NCI-H510A (cell line): Measurements from ENCODE around the gene RINL.

Experiments used
- DNase-seq: peaks from one replicate; lab custom pipeline; 2025; lab: John Stamatoyannopoulos, UW

The RINL gene, protein sequence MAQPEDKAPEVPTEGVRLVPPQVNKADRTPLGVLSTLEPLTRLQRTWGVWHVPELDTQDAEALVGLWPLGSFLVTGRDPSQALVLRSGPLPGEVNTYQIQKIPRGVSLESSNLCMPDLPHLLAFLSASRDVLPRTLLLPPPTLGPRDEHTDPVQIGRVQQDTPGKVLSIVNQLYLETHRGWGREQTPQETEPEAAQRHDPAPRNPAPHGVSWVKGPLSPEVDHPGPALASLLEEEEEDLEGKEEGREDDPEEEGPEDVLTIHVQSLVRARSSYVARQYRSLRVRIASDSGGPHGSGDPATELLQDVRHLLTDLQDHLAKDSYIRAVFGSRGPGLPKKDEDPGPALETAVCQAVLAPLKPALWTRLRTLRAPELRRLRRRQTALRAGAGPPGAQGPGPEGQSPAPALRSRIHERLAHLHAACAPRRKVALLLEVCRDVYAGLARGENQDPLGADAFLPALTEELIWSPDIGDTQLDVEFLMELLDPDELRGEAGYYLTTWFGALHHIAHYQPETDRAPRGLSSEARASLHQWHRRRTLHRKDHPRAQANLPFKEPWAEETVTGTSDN

DNA sequence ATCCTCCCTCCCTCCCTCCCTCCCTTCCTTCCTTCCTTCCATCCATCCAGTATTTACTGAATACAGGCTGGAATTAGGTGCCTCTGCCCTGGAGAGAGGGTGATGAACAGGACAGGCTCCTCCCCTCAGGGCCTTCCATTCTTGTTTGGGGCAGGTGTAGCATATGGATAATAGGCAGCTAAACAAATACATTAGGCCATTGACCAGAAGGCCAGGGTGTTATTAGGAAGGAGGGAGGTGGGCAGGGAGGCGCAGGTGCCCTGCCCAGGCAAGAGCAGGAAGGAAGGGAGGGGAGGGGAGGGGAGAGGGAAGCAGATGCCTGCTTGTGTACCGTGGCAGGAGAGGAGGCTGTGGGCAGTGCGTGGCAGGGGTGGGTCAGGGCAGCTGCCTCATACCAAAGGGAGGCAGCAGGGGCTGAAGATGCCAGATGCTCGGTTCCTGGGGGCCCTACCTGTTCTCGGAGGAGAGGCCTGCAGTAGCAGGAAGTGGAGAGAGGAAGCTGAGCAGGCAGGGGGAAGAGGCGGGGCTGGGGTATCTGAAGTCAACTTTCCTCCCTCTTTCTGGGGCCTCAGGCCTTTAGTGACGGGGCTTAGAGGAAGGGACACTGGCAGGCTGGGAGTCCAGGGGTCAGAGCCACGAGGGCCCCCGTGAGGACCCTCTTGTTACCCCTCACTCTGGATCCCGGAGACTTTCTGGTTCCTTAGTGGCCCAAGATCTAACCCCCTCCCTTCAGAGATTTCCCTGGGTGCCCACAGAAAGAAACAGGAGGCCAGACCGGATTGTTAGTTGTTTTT lies at the start of gene RINL:
Gene RINL (minus strand): TSS at position 495 of the 794 bp plus-strand sequence. CDS start 1,533 bp downstream, outside the sequence.
- DNase-seq, result peak; percentile 98

DNA sequence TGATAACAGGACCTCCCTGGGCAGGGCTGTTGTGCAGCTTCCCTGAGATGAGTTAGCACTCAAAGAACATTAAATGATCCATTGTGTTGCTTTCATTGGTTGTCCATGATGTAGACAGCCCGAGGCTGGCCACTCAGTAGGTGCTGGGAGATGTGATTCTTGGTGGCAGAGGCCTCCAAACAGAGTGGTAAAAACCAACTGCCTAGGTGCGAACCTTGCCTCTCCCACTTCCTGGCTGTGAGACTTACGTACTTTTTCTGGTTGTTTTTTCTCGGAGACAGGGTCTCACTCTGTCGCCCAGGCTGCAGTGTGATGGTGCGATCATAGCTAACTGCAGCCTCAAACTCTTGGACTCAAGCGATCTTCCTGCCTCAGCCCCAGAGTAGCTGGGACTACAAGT lies 46.3 kb upstream of the RINL start:
- DNase-seq, result no peak

DNA sequence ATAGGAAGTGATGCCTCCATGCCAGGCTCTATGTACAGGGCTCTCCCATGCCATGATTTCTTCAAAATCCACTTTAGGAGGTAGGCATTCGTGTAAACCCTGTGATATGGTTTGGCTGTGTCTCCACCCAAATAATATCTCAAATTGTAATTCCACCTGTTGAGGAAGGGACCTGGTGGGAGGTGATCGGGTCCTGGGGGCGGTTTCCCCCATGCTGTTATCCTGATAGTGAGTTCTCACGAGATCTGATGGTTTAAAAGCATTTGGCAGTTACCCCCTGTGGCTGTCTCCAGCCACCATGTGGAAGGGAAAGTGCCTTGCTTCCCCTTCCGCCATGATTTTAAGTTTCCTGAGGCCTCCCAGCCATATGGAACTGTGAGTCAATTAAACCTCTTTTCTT lies 44.4 kb upstream of the RINL start:
- DNase-seq, result no peak

DNA sequence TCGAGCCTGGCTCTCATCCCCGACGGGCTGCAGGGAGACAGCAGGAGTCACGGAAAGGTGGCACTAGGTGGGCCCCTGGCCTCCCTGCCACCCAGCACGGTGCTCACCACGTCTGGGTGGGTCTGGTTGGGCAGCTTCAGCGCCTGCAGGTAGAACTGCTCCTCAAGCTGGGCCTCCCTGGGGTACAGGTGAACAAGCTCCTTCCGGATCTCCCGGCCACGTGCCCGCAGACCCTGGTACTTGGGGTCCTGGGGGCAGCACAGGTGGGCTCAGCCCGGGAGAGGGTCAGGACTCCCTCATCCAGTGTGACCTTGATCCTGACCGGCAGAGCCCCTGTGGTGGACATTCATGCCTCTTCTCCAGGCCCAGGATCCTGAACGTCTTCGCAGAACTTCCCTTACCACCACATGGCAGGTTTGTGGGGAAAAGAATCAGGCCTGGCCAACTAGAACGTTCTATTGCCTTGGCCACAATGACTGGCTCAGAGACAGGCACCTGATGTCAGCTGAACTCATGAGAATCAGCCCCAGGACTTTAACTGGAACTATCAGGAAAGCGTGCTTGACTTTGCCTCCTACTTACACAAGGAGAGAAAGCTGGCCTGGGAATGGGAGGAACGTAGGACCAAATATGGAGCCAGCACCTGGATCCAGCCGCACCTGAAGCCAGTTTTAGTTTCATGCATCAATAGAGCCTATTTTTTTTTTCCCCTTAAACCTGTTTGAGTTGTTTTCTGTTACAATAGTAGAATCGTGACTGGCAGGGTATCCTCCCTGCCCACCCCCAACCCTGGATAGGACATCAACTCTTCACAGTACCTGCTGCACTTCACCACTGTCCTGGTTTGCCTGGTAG lies 43.6 kb upstream of the RINL start:
- DNase-seq, result no peak

DNA sequence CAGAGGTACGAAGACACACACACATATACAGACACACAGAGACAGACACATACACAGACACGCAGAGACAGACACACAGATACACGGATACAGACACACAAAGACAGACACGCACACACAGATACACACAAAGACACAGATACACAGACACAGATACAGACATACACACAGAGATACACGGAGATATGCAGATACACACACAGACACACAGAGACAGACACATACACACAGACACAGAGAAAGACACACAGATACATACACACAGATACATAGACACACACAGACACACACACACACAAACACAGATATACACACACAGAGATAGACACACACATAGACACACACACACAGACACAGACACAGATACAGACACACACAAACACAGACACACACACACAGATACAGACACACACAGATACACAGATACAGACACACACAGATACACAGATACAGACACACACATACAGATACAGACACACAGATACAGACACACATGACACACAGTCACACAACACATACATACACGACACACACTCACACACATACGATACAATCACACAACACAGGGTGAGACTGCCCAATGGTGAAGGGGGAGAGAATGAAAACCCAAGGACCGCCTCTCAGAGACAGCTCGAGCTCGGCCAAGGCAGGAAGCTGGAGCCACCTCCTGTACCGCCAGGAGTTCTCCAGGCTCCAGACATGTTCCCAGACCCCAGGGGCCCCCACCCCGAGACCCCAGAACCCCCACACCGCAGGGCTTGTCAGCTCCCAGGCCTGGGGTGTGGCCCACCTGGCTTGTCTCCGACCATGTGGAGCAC lies 42.7 kb upstream of the RINL start:
- DNase-seq, result no peak

DNA sequence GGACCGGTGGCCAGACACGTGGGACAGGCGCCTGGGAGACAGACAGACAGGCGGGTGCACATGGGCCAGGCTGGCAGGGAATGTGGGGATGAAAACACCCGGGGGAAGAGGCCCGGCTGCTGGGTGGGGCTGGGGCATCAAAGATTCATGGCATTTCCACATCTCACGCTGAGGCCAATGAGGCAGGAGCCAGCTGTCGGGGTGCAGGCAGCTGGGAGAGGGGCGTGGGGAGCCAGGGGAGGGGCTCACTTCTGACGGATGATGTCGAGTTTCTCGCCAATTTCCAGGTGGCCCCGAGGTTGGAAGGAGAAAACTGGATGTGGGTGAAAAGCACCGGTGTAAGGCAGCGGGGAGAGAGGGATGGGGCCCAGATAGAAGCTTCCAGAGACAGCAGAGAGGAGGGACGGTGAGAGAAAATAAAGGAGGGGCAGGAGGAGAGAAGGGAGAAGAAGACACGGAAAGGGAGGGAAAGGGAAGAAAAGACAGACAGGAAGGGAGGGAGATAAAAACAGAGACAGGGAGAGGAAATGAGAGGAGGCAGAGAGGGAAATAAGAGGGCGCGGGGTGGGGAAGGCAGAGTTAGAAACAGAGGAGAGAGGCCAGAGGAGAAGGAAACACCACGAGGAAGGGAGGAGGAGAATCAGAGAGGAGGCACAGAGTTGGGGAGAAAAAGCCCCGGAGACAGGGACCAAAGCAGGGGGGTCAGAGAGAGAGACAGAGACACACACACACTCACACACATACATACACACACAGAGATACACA lies 41.9 kb upstream of the RINL start:
- no peak for DNase-seq

DNA sequence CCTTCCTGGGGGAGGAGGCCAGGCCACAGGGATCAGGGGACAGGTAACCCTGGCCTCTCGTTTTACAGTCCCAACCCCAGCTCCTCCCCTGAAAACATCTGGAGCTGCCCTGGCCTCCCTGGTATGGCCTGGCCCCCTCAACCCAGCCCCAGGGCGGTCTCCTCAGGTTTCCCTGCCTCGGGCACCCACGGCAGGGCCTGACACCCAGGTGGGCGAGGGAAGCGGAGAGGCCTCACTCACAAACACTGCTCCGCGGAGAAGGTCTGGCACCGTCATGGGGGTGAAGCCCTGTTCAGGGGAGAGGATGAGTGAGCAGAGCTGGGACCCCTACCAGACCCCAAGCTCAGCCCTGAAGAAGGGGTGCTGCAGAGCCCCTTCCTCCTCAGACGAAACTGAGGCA lies 40.5 kb upstream of the RINL start:
- DNase-seq, result no peak

DNA sequence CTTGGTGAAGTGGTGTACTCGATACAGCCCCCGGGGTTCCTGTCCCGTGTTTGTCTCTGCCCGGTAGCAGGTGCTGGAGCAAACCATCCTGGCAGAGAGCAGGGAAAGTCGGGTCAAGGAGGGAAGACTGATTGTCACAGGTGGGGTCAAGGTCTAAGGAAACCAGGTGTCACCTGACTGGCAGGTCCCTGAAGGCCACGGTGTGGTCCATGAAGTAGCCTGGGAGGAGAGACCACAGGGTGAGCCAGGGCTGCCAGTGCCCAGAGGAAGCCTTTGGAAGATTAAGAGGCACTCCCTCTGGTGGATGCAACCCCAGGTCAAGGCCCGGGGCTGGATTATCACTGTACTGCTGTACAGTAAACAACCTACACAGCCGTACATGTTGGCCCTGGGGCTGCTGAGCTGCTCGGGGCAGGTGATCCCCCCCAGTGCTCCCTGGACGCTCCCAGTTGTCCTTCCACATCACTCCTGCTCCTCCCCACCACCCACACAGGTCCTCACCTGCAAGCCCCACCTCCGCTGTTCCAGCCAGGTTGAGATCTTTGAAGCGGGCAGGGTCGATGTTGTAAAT lies 39.9 kb upstream of the RINL start:
- DNase-seq, result no peak

DNA sequence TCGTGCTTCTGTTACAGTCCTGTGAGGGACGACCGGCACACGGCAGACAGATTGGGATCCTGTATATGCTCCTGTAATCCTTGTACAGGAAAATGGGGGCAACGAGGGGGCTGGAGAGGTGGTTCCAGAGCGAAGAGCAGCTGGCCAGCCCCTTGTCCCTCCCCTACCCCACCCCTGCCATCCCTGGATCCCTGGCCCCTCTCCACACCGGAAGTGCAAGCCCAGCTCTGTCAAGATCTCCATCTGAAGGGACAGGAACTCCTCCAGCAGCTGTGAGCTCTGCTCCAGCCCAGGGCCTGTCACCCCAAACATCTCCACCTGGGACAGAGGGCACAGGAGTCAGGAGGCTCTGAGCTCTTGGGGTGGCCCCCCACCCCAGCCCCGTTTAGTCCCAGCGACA lies 39.4 kb upstream of the RINL start:
- no peak for DNase-seq

DNA sequence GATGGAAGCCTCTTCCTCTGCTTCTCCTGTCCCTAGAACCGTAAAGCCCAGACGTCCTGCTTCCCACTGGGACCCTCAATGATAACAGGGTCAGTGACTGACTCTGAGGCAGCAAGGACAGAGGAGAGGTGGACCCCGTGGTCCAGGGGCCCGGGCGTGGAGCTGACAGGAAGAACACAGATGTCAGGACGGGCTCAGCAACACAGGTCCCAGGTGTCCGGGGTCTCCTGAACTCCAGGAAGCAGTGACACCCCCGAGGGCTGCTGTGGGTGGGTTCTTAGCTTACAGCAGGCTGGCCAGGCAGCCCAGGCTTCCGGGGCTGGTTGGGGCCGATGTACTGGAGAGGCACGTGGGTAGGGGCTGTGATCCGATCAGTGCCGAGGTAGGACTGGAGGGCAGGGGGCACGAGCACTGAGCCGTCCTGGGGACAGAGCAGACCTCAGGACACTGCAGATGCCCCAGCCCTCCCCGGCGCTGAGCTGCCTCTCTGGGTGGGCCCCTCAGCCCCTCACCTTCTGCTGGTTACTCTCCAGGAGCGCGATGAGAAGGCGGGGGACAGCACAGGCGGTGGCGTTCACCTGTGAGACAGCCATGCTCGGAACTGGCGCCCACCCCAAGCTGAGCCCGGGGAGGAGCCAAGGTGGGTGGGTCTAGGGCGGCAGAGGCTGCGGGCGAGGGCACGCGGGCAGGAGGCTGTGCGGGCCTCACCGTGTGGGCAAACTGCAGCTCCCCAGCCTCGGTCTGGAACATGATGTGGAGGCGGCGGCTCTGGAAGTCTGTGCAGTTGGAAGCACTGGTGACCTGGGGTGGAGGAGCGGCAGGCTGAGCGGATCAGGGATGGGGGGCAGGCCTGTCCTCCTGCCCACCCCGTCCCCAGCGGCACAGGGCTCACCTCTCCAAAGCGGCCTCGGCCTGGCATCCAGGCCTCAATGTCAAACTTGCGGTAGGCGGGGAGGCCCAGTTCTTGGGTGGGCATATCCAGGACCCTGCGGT lies 37.5 kb upstream of the RINL start:
- no peak for DNase-seq

DNA sequence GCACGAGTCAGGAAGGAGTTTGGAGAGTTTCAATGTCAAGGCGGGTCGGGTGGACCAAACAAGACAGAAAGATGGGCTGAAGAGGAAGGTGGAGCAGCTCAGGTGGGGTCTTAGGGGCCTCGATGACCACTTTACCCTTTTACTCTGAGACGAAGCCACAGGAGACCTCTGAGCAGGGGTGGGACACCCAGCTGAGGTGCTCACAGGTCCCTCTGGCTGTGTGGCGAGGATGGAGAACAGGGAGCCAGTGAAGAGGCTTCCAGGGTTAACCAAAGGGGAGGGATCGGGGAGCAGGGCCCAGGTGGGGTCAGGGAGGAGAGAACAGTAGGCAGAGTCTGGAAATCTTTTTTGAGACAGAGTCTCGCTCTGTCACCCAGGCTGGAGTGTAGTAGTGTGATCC lies 35.9 kb upstream of the RINL start:
- DNase-seq, result no peak

DNA sequence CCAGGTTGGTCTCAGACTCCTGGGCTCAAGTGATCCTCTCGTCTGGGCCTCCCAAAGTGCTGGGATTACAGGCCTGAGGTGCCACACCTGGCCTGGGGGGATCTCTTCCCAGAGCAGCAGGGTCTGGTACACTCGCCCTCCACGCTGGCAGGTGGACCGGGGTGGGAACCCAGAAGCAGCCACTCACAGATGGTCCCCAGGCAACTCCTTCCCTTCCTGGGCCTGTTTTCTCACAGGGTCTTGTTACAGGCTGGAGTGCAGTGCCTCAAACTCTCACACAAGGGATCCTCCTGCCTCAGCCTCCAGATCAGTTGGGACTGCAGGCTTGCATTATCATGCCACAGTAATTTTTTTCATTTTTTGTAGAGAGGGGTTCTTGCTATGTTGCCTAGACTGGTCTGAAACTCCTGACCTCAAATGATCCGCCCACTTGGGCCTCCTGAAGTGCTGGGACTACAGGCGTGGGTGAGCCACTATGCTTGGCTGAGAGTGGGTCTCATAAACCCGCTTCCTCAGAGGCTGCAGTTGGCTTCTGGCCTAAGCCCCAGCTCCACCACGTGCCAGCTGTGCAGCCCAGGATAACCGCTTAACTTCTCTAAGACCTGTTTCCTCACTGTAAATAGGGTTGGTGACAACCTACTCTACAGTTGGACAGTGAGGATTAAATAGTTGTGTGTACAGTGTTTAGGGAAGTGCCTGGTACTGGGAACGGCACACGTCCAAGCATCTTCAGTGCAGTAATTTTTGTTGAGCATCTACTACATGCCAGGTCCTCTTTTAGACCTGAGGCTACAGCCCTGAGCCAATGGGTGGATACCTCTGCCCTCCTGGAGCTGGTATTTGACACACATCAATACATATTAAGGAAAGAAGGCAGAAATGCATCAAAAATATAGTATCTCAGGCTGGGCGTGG lies 34.8 kb upstream of the RINL start:
- DNase-seq, result no peak

DNA sequence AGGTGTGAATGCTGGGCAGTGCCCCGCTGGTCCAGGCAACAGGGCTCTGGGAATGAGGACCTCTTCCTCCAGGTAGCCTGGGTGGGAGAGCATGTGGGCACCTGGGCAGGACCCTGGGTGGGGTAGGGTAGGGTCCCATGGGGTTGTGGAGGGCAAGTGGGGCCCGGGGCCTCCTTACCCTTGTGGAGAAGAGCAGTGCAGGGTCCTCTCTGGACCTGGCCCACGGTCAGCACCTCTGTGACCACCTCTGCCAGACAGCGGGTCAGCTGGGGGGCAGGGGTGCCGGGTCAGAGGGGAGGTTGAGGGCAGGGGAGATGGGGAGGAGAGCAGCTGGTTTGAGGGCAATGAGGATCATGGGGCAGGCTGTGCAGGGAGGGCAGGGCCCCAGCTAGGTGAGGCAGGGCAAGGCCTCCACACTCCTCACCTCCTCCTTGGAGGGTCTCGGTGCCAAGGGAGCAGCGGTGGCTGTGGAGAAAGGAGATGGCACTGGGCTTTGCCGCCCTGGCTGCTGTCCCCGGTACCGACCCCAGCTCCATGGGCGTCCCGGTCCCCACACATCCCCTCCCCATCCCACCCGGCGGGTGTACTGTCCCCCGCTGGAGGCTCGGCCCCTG lies 33.4 kb upstream of the RINL start:
- DNase-seq, result no peak

DNA sequence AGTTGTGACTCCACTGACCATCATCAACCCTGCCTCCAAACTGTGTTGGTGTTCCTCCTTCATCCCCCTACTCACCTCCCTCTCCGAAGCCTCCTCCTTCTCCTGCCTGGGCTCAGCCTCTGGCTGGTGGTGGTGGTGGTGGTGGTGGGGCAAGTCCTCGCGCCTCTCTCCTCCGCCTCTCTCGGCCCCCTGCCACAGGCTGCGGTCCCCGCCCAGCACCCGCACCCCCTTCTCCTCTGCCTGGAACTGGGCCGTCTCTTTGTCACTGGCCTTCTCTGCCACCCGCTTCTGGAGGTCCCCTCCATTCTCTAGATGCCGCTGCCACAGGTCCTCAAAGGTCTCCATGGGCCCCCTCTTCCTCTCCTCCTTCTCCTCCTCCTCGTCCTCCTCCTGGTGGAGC lies 32.4 kb upstream of the RINL start:
- no peak for DNase-seq

DNA sequence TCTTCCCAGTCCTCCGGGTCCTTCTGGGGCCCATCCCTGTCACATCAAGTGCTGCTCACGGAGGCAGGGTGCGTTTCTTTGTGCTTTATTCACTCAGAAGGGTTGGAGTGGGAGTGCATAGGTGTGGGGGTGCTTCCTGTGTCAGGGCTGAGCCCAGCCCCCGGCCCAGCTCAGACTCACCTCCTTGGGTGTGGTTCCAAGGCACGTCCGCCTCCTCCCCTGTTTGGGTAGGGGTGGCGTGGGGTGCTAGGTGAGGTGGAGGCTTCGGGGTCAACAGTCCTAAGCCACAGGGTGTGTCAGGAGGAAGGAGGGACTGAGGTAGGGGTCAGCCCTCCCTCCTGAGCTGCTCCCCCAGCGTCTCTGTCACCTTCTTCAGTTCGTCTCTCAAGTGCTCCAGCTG lies 30.8 kb upstream of the RINL start:
- no peak for DNase-seq

DNA sequence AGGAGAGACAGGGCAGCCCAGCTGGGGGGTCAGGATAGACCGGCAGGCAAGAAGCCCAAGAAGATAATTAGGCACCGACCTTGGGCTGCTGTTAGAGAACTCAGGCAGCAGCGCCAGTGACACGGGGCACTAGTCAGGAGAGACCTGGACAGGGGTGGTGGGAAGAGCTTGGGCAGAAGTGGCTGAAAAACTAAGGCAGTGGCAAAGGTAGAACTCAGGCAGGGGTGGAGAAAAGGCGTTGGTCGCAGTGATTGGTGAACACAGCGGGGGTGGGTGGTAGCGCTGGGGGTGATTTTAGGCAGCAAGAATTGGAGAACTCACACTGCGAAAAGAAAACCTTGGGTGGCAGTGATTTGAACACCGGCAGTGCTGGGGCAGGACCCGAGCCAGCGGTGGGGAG lies 29.6 kb upstream of the RINL start:
- no peak for DNase-seq

DNA sequence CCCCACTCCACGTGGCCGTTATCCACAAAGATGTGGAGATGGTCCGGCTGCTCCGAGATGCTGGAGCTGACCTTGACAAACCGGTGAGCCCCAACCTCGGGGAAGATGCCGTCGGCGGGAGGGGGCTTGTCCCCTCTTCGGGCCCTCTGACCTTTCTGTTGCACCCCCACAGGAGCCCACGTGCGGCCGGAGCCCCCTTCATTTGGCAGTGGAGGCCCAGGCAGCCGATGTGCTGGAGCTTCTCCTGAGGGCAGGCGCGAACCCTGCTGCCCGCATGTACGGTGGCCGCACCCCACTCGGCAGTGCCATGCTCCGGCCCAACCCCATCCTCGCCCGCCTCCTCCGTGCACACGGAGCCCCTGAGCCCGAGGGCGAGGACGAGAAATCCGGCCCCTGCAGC lies 29.2 kb upstream of the RINL start:
- no peak for DNase-seq
